ENCODE data around the gene ACAP1.

The ACAP1 gene, protein sequence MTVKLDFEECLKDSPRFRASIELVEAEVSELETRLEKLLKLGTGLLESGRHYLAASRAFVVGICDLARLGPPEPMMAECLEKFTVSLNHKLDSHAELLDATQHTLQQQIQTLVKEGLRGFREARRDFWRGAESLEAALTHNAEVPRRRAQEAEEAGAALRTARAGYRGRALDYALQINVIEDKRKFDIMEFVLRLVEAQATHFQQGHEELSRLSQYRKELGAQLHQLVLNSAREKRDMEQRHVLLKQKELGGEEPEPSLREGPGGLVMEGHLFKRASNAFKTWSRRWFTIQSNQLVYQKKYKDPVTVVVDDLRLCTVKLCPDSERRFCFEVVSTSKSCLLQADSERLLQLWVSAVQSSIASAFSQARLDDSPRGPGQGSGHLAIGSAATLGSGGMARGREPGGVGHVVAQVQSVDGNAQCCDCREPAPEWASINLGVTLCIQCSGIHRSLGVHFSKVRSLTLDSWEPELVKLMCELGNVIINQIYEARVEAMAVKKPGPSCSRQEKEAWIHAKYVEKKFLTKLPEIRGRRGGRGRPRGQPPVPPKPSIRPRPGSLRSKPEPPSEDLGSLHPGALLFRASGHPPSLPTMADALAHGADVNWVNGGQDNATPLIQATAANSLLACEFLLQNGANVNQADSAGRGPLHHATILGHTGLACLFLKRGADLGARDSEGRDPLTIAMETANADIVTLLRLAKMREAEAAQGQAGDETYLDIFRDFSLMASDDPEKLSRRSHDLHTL

DNA sequence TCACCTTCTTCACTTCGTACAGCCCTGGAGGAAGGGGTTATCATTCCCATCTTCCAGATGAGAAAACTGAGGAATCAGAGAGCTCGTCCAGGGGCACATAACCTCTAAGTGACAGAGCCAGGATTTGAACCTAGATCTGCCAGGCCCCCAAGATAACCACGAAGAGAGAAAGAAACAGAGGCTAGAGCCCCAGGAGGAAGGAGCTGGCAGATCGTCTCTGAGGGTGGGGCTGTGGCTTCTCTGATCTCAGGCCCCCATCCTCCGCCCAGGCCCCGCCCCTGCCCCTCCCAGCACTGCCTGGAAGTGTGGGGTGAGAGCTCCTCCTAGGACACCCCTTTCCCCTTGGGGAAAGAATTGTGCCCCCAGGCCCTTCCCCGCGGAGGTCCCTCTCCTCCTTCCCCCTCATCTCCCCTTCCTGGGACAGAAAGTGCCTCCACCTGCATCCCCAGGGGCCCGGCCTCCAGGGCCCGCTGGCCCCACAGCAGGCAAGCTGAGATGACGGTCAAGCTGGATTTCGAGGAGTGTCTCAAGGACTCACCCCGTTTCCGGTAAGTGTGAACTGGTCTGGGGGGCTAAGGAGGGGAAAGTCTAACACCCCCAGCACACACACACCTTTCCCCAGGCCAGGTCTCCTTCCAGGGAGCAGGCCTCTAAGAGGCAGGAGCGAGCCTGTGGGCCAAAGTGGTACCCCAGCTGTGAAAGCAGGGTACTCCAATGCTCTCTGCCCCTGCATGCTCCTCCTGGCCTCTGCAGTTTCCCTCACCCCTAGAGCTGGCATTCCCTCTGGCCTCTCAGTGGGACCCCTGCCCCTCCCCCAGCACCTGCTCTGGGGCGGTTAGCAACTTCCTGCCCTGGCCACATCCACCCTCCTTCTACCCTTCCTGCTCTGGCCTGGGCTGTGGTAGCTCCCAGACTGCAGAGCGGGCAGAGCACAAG, at the start of gene ACAP1:
Gene ACAP1, plus strand, starts transcription at position 290 of the 936 bp plus-strand sequence. Its CDS starts 206 bp downstream, at position 496.
- peak; percentile 93 for DNase-seq

DNA sequence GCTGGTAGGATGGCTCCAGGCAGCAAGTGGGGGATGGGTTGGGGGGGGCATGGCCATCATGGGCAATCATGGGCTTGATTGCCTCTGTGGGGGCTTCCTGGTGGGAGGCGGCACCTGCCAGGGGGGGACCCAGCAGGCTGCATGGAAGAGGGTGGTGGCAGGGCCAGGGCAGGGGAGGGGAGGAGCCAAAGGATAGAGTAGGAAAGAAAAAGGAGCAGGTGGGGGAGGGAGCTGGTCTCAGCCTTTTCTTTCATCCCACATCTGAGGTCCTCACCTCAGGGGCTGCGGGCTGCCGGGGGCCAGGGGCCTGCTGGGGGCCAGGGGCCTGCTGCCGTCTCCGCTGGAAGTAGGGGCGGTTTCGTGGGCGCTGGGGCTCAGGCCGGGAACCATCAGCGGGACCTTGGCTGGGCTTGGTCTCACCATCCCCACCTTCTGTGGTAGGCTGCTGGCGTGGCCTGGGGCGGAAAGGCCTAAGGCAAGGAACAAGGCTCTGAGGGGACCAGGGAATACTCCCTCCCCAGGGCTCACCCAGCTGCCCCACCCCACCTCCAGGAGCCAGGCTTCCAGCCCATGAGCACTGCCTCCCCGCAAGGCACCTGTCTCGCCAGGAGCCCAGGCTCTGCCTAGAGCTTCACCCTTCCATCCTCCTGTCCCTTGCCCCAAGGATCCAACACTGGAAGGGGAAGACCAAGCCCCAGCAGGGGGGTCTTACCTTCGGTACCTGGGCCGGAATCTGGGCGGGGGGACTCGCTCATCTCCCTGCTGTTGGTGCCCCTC, 46.9 kb upstream of the ACAP1 start:
- no peak for DNase-seq

DNA sequence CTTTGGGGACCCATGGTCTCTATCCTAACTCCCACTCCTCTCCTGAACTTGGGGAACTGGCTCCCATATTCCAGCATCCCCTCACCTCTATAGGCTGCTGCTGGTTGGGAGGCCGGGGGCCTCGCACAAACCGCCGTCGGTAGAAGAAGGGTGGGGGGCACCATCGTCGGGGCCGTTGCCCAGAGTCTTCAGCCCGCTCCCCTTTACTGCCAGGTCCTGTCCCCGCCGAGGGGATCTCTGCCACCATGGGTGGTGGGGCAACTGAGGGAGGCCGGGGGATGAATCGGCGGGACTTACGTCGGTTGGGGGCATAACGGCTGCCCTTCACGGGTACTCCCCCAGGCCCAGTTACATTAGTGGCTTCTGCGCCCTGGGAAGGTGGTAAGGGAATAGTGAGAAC, 46.2 kb upstream of the ACAP1 start:
- no peak for DNase-seq

DNA sequence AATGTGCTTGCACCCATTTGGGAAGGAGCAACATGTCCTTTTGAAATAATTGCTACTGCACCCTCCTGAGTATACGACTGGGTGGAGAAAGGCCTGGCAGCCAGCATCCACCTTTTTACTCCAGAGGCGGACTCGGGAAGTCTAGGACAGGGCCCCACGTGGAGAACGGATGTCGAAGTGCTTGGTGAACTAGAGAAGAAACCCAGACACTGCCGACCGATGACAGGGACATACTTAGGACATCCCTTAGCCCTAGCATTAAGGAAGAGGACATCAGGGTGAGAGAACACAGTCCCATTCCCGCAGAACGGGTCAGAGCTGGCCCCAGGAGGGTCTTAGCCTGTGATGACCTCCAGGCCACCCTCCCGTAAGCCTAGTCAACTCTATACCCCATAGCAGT, 45.6 kb upstream of the ACAP1 start:
- DNase-seq: no peak

DNA sequence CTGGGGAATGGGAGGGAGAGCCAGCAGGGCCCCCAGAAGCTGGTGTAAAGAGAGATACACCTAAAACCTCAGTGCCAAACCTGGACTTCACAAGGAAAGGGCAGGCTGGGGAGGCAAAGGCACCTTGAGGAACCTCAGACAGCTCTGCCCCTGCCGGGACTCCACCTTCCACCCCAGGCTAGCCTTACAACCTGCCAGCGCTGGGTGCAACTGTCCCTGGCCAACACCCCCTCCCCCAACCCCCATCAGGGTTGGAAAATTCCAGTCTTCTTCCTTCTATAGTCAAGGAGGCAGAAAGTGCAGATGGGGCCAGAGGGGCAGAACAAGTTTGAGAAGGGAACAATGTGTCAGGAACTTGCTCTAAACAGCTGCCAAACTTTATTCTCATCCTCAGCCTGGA, 44.1 kb upstream of the ACAP1 start:
- no peak for DNase-seq

DNA sequence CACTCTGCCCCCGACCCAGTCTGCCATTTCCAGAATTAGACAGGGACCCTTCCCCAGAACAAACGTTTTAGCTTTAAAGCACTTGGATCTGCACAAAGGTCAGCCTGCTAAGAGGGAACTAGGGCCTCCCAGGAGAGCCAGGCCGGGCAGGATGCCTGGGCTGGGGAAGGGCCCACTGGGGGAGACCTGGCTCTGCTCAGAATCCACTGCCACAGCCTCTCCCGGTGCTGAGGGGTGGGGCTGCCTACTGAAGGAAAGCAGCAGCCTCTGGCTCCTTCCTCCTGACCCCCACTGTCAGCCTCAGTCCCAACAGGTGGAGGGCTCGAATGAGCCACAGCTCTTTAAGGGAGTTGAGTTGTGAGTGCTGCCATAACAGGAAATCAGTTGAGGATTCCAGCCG, 43.6 kb upstream of the ACAP1 start:
- DNase-seq: no peak

DNA sequence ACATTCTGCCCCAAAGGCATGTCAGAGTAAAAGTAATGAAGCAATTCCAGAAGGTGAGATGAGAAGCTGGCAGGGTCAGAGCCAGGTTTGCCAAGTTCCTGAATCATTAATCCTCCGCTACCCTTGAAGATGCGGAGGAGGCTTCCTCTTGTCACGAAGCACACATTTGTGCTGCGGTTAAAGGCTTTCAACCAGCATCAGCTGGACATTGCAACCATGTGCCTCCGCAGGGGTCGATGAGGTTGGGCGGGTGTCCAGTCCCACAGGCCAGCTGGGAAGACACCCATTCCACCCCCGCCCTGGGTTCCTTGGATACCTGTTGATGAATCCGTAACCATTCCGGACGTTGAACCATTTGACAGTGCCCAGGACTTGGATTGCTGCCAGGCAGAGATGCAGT, 43.2 kb upstream of the ACAP1 start:
- DNase-seq: no peak

DNA sequence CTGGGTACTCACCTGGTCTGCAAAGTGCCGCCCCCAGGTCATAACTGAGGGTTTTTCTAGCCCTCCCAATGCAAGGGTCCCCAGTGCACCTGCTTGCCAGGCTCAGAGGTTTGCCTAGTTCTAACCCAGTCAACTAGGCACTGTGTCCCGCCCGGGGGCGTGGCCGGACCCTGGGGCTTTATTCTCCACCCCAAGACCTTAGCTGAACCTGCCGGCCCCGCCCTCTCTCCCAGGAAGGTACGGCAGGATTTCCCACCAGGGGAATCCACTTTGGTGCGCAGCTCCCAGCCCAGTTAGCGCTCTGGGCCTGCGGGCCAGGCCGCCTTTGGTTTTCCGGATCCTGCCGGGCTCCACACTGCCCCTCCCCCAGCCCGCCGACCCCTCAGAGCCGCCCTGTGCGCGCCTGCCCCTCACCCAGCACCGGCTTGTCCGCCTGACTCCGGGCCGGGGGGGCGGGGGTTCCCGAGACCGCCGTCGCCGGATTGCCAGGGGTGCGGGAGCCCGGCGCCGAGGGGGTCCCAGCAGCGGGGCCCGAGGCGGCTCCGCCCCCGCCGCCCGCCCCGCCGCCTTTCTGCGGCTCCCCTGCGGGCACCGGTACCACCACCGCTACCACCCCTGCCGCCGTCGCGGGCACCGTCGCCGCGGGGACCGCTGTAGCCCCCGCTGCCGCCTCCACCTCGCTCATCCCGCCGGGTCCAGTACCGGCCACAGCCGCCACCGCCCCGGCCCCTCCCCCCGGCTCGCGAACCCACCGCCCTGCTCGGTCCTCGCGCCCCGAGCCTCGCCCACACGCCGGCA, 42.3 kb upstream of the ACAP1 start:
- peak; percentile 65 for DNase-seq

DNA sequence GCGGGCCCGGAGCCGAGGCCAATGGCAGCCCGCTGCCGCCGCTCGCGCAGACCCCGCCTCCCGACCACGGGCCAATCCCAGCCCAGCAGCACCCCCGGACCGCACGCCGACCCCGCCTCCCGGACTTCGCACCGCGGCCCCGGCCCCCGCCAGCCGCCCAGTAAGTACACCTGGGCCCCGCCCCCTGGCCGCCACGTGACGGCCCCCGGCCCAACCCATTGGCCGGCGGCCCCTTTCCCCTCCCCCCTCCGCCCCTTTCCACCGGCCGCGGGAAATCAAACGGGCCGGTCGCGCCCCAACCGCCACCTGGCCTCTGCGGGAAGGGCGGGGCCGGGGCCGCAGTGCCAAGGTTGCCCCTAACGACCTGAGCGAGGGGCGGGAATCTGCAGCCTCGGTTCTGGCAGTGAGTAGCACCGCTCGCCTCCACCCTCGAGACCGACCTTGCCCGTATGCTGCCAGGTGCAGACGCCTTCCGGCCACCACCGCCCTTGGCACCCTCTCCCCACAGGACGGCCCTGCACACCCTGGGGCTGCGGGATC, 41.6 kb upstream of the ACAP1 start, which contains the start of gene YBX2:
Gene YBX2, minus strand, starts transcription at position 26 of the 540 bp plus-strand sequence. CDS start 139 bp downstream, outside the sequence.
- DNase-seq: peak; percentile 85

DNA sequence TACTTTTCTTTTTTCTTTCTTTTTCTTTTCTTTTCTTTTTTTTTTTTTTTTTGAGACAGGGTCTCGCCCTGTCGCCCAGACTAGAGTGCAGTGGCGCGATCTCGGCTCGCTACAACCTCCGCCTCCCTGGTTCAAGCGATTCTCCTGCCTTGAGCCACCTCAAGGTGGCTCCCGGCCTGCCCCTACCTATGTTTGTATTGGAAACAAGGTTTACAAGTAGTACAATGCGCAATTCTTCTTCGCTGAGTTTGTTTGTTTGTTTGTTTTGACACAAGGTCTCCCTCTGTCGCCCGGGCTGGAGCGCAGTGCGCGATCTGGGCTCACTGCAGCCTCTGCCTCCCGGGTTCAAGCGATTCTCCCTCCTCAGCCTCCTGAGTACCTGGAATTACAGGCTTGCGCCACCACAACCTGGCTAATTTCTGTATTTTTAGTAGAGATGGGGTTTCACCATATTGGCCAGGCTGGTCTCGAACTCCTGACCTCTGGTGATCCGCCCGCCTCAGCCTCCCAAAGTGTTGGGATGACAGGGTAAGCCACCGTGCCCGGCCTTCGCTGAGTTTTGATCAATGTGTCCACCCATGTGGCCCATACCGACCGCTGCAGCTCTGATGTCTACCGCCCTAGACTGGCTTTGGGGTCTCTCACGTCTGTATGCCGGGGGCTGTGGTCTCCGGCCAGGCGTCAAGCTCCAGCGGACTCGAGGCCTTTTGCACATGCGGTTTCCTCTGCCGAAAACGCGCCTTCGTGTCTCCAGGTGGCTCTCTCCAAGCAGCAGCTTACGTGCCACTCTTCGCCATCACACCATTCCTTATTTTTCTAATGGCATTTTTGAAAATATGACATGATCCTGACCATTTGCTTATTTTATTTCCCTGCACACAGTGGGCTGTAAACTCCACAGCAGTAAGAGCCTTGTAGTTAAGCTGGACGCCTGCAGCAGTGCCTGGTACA, 40.8 kb upstream of the ACAP1 start:
- peak; percentile 36 for DNase-seq

DNA sequence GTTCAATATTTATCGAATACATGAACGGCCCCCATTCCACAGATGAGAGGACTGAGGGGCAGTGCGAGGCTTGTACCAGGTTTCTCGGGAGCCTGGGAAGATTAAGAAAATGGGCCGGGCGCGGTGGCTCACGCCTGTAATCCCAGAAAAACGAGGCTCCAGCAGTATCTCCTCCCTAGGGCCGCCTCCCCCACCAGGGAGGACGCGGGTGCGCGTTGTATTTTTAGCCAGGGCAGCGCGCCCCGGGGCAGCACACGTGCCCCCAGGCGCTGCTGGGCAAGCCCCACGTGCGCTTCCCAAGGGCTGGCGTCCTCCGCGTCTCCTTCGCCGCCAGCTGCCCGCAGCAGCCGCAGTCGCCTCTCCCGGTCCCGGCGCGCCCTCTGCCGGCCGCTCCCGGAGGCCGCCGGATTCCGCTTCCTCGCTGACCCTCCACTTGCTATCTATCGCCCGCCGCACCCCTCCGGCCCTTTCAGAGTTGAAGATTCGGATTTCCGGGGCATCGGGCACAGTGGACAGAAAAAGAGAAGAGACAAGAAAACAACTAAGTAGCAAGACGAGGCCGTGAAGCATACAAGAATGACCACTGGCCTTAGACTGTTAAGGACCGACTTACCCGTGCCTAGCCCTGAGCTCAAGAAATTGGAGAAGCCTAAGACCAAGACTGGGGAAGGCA, 40.0 kb upstream of the ACAP1 start:
- peak; percentile 92 for DNase-seq

DNA sequence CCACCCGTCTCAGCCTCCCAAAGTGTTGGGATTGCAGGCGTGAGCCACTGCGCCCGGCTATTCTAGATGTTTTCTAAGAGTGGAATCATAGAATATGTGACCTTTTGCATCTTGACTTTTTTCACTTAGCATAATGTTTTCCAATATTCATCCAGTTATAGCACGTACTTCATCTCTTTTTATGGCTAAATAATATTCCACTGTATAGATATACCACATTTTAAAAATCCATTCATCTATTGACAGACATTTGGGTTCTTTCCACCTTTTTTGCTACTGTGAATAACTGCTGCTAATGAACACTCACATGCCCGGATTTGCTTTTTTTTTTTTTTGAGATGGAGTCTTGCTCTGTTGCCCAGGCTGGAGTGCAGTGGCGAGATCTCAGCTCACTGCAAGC, 32.1 kb upstream of the ACAP1 start:
- DNase-seq: no peak

DNA sequence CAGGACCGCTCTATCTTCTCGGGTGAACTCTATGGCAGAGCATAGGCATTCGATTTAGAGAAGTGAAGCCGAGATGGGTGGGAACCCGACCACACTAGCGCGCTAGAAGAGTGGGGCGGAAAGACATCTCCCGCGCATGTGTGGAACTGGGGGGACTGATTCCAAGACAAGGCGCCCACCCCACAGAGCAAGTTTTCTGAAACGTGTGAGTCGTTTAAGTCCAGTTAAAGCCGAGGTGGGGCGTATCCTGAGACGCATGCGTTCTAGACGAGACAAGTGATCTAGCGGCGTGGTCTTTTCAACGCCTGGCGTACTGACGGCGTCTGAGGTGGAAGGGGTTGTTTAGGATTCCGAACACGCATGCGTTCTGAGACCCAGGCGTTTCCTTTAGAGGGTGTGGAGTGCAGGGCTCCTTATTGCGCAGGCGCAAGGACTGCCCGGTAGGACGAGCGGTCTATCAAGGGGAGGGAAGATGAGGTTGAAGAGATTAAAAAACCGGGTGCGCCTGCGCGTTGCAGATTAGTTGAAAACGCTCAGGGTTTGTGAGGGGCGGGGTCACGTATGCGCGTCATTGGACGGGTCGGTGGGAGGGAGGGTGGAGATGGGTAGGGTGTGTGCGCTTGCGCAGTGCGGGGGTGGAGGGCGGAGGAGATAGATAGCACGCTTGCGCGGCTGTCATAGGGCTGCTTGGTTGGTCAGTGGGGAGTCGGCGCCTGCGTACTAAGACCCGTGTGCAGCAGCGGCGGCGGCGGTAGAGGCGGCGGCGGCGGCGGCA, 29.2 kb upstream of the ACAP1 start, which contains the start of gene EIF5A:
Gene EIF5A, plus strand, starts transcription at position 718 of the 775 bp plus-strand sequence. CDS start 2,008 bp downstream, outside the sequence.
- peak; percentile 100 for DNase-seq

DNA sequence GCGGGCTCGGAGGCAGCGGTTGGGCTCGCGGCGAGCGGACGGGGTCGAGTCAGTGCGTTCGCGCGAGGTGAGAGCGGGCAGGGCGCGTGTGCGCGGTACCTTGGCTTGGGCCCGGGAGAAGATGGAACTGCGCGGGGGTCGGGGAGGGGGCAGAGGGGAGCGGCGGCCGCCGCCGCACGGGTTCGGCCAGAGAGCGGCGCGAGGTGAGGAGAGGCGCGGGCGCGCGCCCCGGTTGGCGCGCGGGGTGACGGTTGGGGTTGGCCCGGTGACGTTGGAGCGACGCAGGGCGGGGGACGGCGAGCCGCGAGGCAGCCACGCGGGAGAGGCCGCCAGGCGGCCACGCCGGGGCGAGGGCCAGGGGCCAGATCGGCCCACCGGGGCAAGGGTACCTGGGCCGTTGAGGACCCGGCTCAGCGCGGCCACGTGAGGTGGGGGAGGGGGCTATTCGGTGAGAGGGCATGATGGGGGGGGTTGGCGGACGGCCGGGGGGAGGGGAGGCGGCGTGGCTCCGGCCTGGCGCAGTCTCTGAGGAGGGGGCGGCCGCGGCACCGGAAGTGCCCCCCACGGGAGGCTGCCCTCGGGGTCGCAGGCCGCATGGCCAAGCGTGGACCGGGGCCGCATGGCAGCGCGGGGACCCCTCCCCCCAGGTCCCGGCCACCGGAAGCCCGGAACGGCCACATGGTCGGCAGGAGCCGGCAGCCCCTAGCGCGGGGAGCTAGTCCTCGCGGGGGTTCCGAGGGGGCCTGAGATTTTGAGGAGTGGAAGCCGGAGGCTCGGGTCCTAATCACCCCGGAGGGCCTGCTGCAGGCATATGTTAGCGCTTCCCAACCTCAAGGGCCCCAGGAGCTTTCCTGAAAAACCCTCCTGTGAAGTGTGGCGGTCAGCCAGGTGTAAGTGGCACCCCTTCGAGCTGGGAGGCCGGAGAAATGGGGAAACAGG, 28.4 kb upstream of the ACAP1 start:
- DNase-seq: peak; percentile 69

DNA sequence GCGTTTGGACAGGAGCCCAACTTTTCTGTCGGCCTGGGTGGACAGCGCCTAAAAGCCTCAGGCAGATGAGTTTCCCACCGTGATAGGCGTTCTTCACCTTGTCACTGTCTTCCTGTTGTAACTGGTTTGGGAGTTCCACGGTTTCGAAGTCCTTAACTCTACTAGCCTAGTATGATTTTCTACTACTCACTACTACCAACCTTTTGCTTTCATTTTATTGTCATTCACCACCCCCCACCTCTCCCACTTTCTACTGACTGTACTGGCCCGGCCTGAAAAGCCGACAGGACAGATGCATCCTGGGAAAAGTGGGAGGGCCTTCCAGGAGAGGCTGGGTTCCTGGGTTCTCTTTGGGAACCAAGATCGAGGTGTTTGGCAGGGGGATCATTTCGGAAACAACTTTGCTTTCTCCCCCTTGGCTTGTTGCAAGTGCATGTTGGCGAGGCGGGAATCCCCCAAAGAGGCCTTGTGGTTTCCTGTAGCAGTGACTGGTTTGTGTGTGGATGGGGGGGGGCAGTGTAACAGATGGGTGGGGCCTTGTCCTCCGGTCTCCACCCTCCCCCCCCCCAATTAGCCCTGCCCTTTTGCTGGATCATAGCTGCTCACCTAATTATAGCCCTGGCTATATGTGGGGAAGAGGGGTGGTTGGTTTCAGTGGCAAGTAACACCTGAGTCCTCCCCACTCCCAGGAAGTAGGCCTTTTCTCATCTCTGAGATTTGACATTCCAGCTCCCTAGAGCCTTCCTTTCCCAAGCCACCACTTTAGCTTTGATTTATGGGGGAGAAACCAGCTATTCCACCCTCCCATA, 27.5 kb upstream of the ACAP1 start:
- DNase-seq: peak; percentile 93

DNA sequence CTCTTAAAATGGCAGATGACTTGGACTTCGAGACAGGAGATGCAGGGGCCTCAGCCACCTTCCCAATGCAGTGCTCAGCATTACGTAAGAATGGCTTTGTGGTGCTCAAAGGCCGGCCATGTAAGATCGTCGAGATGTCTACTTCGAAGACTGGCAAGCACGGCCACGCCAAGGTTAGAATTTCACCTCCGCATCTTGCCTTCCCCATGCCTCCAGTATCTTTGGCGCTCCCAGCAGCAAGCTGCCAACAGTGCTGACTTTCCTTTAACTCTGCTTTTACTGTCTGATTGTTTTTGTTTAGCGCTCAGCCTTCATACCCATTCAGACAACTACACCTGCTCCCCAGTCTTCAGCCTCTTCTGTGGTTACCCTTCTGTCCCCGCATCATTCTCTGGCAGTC, 26.7 kb upstream of the ACAP1 start:
- no peak for DNase-seq

Data from hematopoietic multipotent progenitor cell treated with erythropoietin and hydrocortisone succinate and interleukin-3 and kit ligand, for 4 days (in vitro differentiated cells).